Endothelial cell of umbilical vein (primary cell): Measurements from ENCODE around the gene NR1H2. TPM values are rescaled to one million over a fixed set of nuclear protein-coding genes. Genes with fewer than 3 reads are reported as not detected.

Source experiments
- BruUV-seq: library from RNA; stranded (reverse); fragments of 400-500 nt; replicated peaks from 2 replicates; lab custom pipeline; 2021; lab: Mats Ljungman, UMichigan
- CTCF ChIA-PET: fragments of 300-600, 350-600 bp; sonication (Branson Sonifier 250); formaldehyde crosslinking; loops from one replicate; lab custom pipeline; 2021; ENCODE audit warnings: antibody characterized with exemption, inconsistent platforms; lab: Charles Lee
- POLR2A ChIA-PET: fragments of 300-600, 350-600 bp; sonication (Branson Sonifier 250); formaldehyde crosslinking; loops from one replicate; lab custom pipeline; 2021; ENCODE audit warnings: antibody characterized with exemption, inconsistent platforms; lab: Charles Lee
- DNase-seq: peaks from one replicate; pipeline ENCODE4 v3.0.0-alpha.2; 2011; ENCODE audit warnings: low read depth, low spot score
- FAIRE-seq: peaks from 2 replicates; lab custom pipeline; 2011; peaks lifted over from hg19 to GRCh38; lab: Jason Lieb, UNC
- H2AFZ ChIP-seq: 2 replicates; pipeline ENCODE4 v1.6.0; 2012; ENCODE audit warnings: low read depth, low read length, control low read depth, inconsistent platforms
- H3K27ac ChIP-seq: 2 replicates; pipeline ENCODE4 v1.5.1; 2011; ENCODE audit warnings: low read depth, mild to moderate bottlenecking, control low read depth, low read length, moderate library complexity; ENCODE audit not compliant: insufficient read depth
- H3K27me3 ChIP-seq, 2 experiments: 2 replicates each; pipeline versions ENCODE4 v1.6.0 to v1.6.1; 2011; ENCODE audit warnings: low read length in 2 of 2, mixed read lengths in 1 of 2; ENCODE audit not compliant: control insufficient read depth in 2 of 2, insufficient read depth in 2 of 2
- H3K36me3 ChIP-seq, 2 experiments: 2 replicates in 1 of 2; 3 replicates in 1 of 2; pipeline ENCODE4 v1.5.1; 2011; ENCODE audit warnings: low read length in 2 of 2, mild to moderate bottlenecking in 1 of 2, moderate library complexity in 1 of 2; ENCODE audit not compliant: control insufficient read depth in 2 of 2, insufficient read depth in 2 of 2; ENCODE audit errors: extremely low read depth in 1 of 2
- H3K4me1 ChIP-seq: 3 replicates; pipeline ENCODE4 v1.5.1; 2011; ENCODE audit warnings: mild to moderate bottlenecking, low read length; ENCODE audit not compliant: control insufficient read depth, insufficient read depth; ENCODE audit errors: extremely low read depth
- H3K4me2 ChIP-seq: 2 replicates; pipeline ENCODE4 v1.6.1; 2011; ENCODE audit warnings: low read length, control low read depth, mixed read lengths; ENCODE audit not compliant: insufficient read depth
- H3K4me3 ChIP-seq, 3 experiments: fragments of 200-600 bp in 1 of 3; sonication (generic), shearing (Covaris generic) in 1 of 3; replicated peaks in 1 of 3; 2 replicates each; pipeline ENCODE4 v1.5.1; 2011 to 2016; ENCODE audit warnings: control low read depth in 3 of 3, low read length in 3 of 3, mild to moderate bottlenecking in 2 of 3, inconsistent platforms in 1 of 3, low read depth in 1 of 3, moderate library complexity in 1 of 3; ENCODE audit not compliant: insufficient read depth in 1 of 3
- H3K79me2 ChIP-seq: 2 replicates; pipeline ENCODE4 v1.6.0; 2012; ENCODE audit warnings: low read length, inconsistent platforms; ENCODE audit not compliant: control insufficient read depth, insufficient read depth
- H3K9ac ChIP-seq: replicated peaks from 2 replicates; pipeline ENCODE3; 2011; ENCODE audit warnings: low read length, control low read depth; ENCODE audit not compliant: insufficient read depth; ENCODE audit errors: extremely low read depth
- H3K9me1 ChIP-seq: replicated peaks from 3 replicates; pipeline ENCODE4 v1.6.0; 2011; ENCODE audit warnings: mild to moderate bottlenecking, low read length; ENCODE audit not compliant: control insufficient read depth, insufficient read depth; ENCODE audit errors: extremely low read depth
- H3K9me3 ChIP-seq: replicated peaks from 2 replicates; pipeline ENCODE4 v1.5.1; 2012; ENCODE audit warnings: low read length, inconsistent platforms; ENCODE audit not compliant: control insufficient read depth, insufficient read depth
- H4K20me1 ChIP-seq: replicated peaks from 2 replicates; pipeline ENCODE3; 2011; ENCODE audit warnings: mild to moderate bottlenecking, low read length; ENCODE audit not compliant: control insufficient read depth, insufficient read depth; ENCODE audit errors: extremely low read depth
- EZH2 ChIP-seq: IDR thresholded peaks from 2 replicates; pipeline ENCODE4 v1.6.1; 2012; ENCODE audit warnings: borderline replicate concordance, low read depth, mild to moderate bottlenecking, moderate library complexity, low read length, inconsistent platforms; ENCODE audit not compliant: severe bottlenecking
- FOS ChIP-seq: IDR thresholded peaks from 2 replicates; pipeline ENCODE4 v1.6.1; 2011; ENCODE audit warnings: mild to moderate bottlenecking, low read length, moderate library complexity, borderline replicate concordance; ENCODE audit not compliant: insufficient read depth
- GATA2 ChIP-seq: IDR thresholded peaks from 2 replicates; pipeline ENCODE4 v1.7.0; 2011; ENCODE audit warnings: low read depth, mild to moderate bottlenecking, moderate library complexity, mixed read lengths, low read length; ENCODE audit not compliant: insufficient read length, insufficient read depth
- JUN ChIP-seq: IDR thresholded peaks from 2 replicates; pipeline ENCODE4 v1.6.1; 2011; ENCODE audit warnings: borderline replicate concordance, low read depth; ENCODE audit not compliant: insufficient read length, insufficient read depth
- MYC ChIP-seq: IDR thresholded peaks from one replicate; pipeline ENCODE4 v1.6.1; 2011; ENCODE audit warnings: mild to moderate bottlenecking, low read depth, low read length
- POLR2A ChIP-seq: IDR thresholded peaks from 2 replicates; pipeline ENCODE4 v1.6.1; 2012; ENCODE audit warnings: low read depth, mild to moderate bottlenecking, control low read depth, low read length
- POLR2AphosphoS5 ChIP-seq: IDR thresholded peaks from 2 replicates; pipeline ENCODE4 v1.6.1; 2012; ENCODE audit warnings: low read depth, mild to moderate bottlenecking, control low read depth, low read length, moderate library complexity; ENCODE audit not compliant: insufficient read depth
- dilution Hi-C: fragments of 300-500 bp; cut with MboI; formaldehyde crosslinking; loops from one replicate; pipeline ENCODE4 v1.15.0; 2019; ENCODE audit warnings: low sequenced_read_pairs; ENCODE audit not compliant: extremely low pct_ligation_motif_present
- intact Hi-C: fragments of 100-400 bp; cut with micrococcal nuclease; formaldehyde crosslinking; loops from one replicate; pipeline ENCODE4 v1.10.0; 2022
- polyA plus RNA-seq, 4 experiments: library from polyadenylated mRNA; depleted of rRNA in 3 of 4; stranded (reverse) in 3 of 4; unstranded in 1 of 4; fragments of >200 nt; gene quantifications; 2 replicates each; pipeline versions ENCODE4 v1.2.1 to v1.2.3, GENCODE V29; 2011 to 2012; ENCODE audit warnings: missing spikeins in 1 of 4
- total RNA-seq: library from RNA; stranded (reverse); gene quantifications from 2 replicates; pipeline ENCODE4 v1.2.3, GENCODE V29; 2021
- TF ChIP-seq, protein P1 (sequence below): IDR thresholded peaks from 2 replicates; pipeline ENCODE4 v1.6.1; 2011; ENCODE audit not compliant: insufficient read depth, insufficient read length
- TF ChIP-seq, protein P2 (sequence below), 2 donors: IDR thresholded peaks; 1 replicate in 1 of 2; 2 replicates in 1 of 2; pipeline ENCODE4 v1.5.1; 2011; ENCODE audit warnings: low read length in 2 of 2, mild to moderate bottlenecking in 2 of 2, moderate library complexity in 2 of 2, control low read depth in 1 of 2, inconsistent platforms in 1 of 2, low read depth in 1 of 2; ENCODE audit not compliant: insufficient read depth in 1 of 2; ENCODE audit errors: extremely low read depth in 1 of 2

The NR1H2 gene
- total and polyA plus RNA-seq, 2 donors (not counting 3 experiments of a cell fraction or from before 2014, with no cell fraction given) = 46.7 to 48.4 TPM

DNA sequence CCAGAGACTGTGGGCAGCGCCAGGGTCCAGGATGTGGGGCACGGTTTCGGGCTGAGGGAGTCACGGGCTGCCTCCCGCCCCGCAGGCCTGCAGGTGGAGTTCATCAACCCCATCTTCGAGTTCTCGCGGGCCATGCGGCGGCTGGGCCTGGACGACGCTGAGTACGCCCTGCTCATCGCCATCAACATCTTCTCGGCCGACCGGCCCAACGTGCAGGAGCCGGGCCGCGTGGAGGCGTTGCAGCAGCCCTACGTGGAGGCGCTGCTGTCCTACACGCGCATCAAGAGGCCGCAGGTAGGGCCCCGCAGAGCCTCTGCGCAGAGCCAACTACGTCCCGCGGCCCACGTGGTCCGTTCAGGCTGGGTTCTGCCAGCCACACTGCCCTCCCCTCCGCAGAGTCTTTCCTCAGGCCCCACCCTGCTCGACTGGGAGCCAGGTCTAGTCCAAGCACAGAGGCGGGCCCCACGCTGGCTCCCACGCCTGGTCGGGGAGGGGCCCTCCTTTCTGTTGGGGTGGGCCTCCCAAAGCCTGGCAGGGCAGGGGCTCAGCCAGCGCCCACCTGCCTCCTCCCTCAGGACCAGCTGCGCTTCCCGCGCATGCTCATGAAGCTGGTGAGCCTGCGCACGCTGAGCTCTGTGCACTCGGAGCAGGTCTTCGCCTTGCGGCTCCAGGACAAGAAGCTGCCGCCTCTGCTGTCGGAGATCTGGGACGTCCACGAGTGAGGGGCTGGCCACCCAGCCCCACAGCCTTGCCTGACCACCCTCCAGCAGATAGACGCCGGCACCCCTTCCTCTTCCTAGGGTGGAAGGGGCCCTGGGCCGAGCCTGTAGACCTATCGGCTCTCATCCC lies 5.8 kb downstream of the NR1H2 start:
- no peak for FAIRE-seq
- H3K4me2 ChIP-seq = no peak overlapping the region
- H2AFZ ChIP-seq = no peak overlapping the region
- DNase-seq = no peak
- no peaks in the 10 kb centered on the region for H3K9me1 ChIP-seq
- ChIA-PET CTCF (interaction anchor here (2.5 kb wide), 1 partner anchor 13 kb away, joined by 6 read pairs; no protein-coding TSS in a partner anchor), POLR2A (no interaction called here)
- H3K27me3 ChIP-seq = no peaks in the 10 kb centered on the region
- H3K4me3 ChIP-seq = no peak overlapping the region
- peaks cover 6 to 36% of the 10 kb centered on the region in 2 experiments for H3K36me3 ChIP-seq
- intact Hi-C loops = no loop called here
- dilution Hi-C loops = no loop called here
- no peak overlapping the region for H3K27ac ChIP-seq
- TF ChIP-seq POLR2A (no peak), EZH2 (no peak), GATA2 (no peak), JUN (no peak), POLR2AphosphoS5 (no peak), FOS (no peak), MYC (no peak)
- TF ChIP-seq, protein P1, sequence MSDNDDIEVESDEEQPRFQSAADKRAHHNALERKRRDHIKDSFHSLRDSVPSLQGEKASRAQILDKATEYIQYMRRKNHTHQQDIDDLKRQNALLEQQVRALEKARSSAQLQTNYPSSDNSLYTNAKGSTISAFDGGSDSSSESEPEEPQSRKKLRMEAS = no peak
- TF ChIP-seq, protein P2, sequence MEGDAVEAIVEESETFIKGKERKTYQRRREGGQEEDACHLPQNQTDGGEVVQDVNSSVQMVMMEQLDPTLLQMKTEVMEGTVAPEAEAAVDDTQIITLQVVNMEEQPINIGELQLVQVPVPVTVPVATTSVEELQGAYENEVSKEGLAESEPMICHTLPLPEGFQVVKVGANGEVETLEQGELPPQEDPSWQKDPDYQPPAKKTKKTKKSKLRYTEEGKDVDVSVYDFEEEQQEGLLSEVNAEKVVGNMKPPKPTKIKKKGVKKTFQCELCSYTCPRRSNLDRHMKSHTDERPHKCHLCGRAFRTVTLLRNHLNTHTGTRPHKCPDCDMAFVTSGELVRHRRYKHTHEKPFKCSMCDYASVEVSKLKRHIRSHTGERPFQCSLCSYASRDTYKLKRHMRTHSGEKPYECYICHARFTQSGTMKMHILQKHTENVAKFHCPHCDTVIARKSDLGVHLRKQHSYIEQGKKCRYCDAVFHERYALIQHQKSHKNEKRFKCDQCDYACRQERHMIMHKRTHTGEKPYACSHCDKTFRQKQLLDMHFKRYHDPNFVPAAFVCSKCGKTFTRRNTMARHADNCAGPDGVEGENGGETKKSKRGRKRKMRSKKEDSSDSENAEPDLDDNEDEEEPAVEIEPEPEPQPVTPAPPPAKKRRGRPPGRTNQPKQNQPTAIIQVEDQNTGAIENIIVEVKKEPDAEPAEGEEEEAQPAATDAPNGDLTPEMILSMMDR (IDR thresholded peaks at IDR 0.05; ENCODE audit: extremely low read depth in 1 of 2, insufficient read depth in 1 of 2, low read depth in 1 of 2, low read length in 2 of 2) = no peak
- H4K20me1 ChIP-seq = no peaks in the 10 kb centered on the region
- peaks cover 18% of the 10 kb centered on the region for H3K79me2 ChIP-seq
- H3K9me3 ChIP-seq = no peaks in the 10 kb centered on the region
- H3K9ac ChIP-seq = no peak overlapping the region
- peaks cover 11% of the 10 kb centered on the region for H3K4me1 ChIP-seq
- BruUV-seq = no TSS peak
